ENCODE measurements around the gene NT5DC1. TPM values are rescaled to one million over a fixed set of nuclear protein-coding genes. Genes with fewer than 3 reads are reported as not detected.
"Not testable (repeated sequence)": the region's sequence is repeated elsewhere in the genome, so short reads cannot be mapped to it uniquely, and the experiment has no call there.

NT5DC1 gene
- total RNA-seq, 1 experiment from 2014 or later = 37.9 TPM

- TF ChIP-seq EZH2 (IDR thresholded peaks at IDR 0.05; ENCODE audit: borderline replicate concordance, low read depth, low read length, poor library complexity, severe bottlenecking) = no peak
- no peak for TF ChIP-seq CTCF (conservative IDR thresholded peaks at IDR 0.05; ENCODE audit: low read depth, low read length)
- ChIA-PET POLR2A (ENCODE audit: low non-redundant PET) (no interaction called here), CTCF (interaction anchor here (0.6 kb wide), 1 partner anchor 58 kb away, joined by 4 read pairs; no protein-coding TSS in a partner anchor)
- no TSS peak for BruUV-seq (replicated peaks)
- no peak for DNase-seq (ENCODE audit: low spot score)
- no peak overlapping the region for H3K4me3 ChIP-seq (ENCODE audit: low read depth, low read length, poor library complexity, severe bottlenecking)
- H3K36me3 ChIP-seq (ENCODE audit: insufficient read depth, low read length, poor library complexity, severe bottlenecking) = peaks cover 5% of the 10 kb centered on the region
- H3K9me3 ChIP-seq (ENCODE audit: low read depth, low read length, poor library complexity, severe bottlenecking) = no peaks in the 10 kb centered on the region
- H3K4me1 ChIP-seq (ENCODE audit: insufficient read depth, low read length, poor library complexity, severe bottlenecking) = peaks cover 30% of the 10 kb centered on the region
- intact Hi-C loops (cut with micrococcal nuclease; ENCODE audit: unreplicated experiment) = loop anchor here (10.0 kb wide), 1 partner anchor 154 kb away; no protein-coding TSS in a partner anchor
- H3K27me3 ChIP-seq (replicated peaks; ENCODE audit: insufficient read depth, low read depth, low read length, poor library complexity) = no peaks in the 10 kb centered on the region
- H3K27ac ChIP-seq (ENCODE audit: low read depth, low read length, poor library complexity, severe bottlenecking) = no peak overlapping the region
Observed at GRCh38 chr6:116280933-116281316, 180.3 kb downstream of the NT5DC1 start.

- BruUV-seq (replicated peaks) = no TSS peak
- no peak overlapping the region for H3K4me3 ChIP-seq (ENCODE audit: low read depth, low read length, poor library complexity, severe bottlenecking)
- no peaks in the 10 kb centered on the region for H3K9me3 ChIP-seq (ENCODE audit: low read depth, low read length, poor library complexity, severe bottlenecking)
- H3K36me3 ChIP-seq (ENCODE audit: insufficient read depth, low read length, poor library complexity, severe bottlenecking) = peaks cover 5% of the 10 kb centered on the region
- H3K27ac ChIP-seq (ENCODE audit: low read depth, low read length, poor library complexity, severe bottlenecking) = no peak overlapping the region
- intact Hi-C loops (cut with micrococcal nuclease; ENCODE audit: unreplicated experiment) = loop anchor here (10.0 kb wide), 1 partner anchor 152 kb away; no protein-coding TSS in a partner anchor
- ChIA-PET POLR2A (ENCODE audit: low non-redundant PET) (no interaction called here), CTCF (no interaction called here)
- DNase-seq (ENCODE audit: low spot score) = no peak
- TF ChIP-seq CTCF (conservative IDR thresholded peaks at IDR 0.05; ENCODE audit: low read depth, low read length) = no peak
- TF ChIP-seq EZH2 (IDR thresholded peaks at IDR 0.05; ENCODE audit: borderline replicate concordance, low read depth, low read length, poor library complexity, severe bottlenecking) = no peak
- H3K27me3 ChIP-seq (replicated peaks; ENCODE audit: insufficient read depth, low read depth, low read length, poor library complexity) = no peaks in the 10 kb centered on the region
- H3K4me1 ChIP-seq (ENCODE audit: insufficient read depth, low read length, poor library complexity, severe bottlenecking) = peaks cover 12% of the 10 kb centered on the region
Observed at GRCh38 chr6:116282698-116283097, 182.0 kb downstream of the NT5DC1 start.

GRCh38 chr6:116283191-116283590 lies 182.5 kb downstream of the NT5DC1 start:
- Histone ChIP-seq H3K36me3 (ENCODE audit: insufficient read depth, low read length, poor library complexity, severe bottlenecking) (peaks cover under 1% of the 10 kb centered on the region), H3K4me3 (ENCODE audit: low read depth, low read length, poor library complexity, severe bottlenecking) (no peak overlapping the region), H3K27me3 (replicated peaks; ENCODE audit: insufficient read depth, low read depth, low read length, poor library complexity) (no peaks in the 10 kb centered on the region), H3K9me3 (ENCODE audit: low read depth, low read length, poor library complexity, severe bottlenecking) (no peaks in the 10 kb centered on the region), H3K4me1 (ENCODE audit: insufficient read depth, low read length, poor library complexity, severe bottlenecking) (peaks cover 7% of the 10 kb centered on the region), H3K27ac (ENCODE audit: low read depth, low read length, poor library complexity, severe bottlenecking) (no peak overlapping the region)
- no TSS peak for BruUV-seq (replicated peaks)
- TF ChIP-seq CTCF (conservative IDR thresholded peaks at IDR 0.05; ENCODE audit: low read depth, low read length) (no peak), EZH2 (IDR thresholded peaks at IDR 0.05; ENCODE audit: borderline replicate concordance, low read depth, low read length, poor library complexity, severe bottlenecking) (no peak)
- DNase-seq (ENCODE audit: low spot score) = no peak
- intact Hi-C loops (cut with micrococcal nuclease; ENCODE audit: unreplicated experiment) = loop anchor here (10.0 kb wide), 1 partner anchor 152 kb away; no protein-coding TSS in a partner anchor
- ChIA-PET POLR2A (ENCODE audit: low non-redundant PET) (no interaction called here), CTCF (interaction anchor here (0.9 kb wide), 1 partner anchor 15 kb away, joined by 5 read pairs; no protein-coding TSS in a partner anchor)

- H3K4me1 ChIP-seq (ENCODE audit: insufficient read depth, low read length, poor library complexity, severe bottlenecking); POLR2A ChIA-PET (ENCODE audit: low non-redundant PET); H3K9me3 ChIP-seq (ENCODE audit: low read depth, low read length, poor library complexity, severe bottlenecking); DNase-seq (ENCODE audit: low spot score); CTCF ChIA-PET; BruUV-seq (replicated peaks); H3K27me3 ChIP-seq (replicated peaks; ENCODE audit: insufficient read depth, low read depth, low read length, poor library complexity); H3K4me3 ChIP-seq (ENCODE audit: low read depth, low read length, poor library complexity, severe bottlenecking); H3K27ac ChIP-seq (ENCODE audit: low read depth, low read length, poor library complexity, severe bottlenecking); H3K36me3 ChIP-seq (ENCODE audit: insufficient read depth, low read length, poor library complexity, severe bottlenecking): not testable (repeated sequence)
- intact Hi-C loops (cut with micrococcal nuclease; ENCODE audit: unreplicated experiment) = loop anchor here (10.0 kb wide), 1 partner anchor 150 kb away; no protein-coding TSS in a partner anchor
Observed at GRCh38 chr6:116284984-116285383, 184.3 kb downstream of the NT5DC1 start.
